OCI-LY7 (cell line): ENCODE data around the gene ADGRF1. TPM values are rescaled to one million over a fixed set of nuclear protein-coding genes. Genes with fewer than 3 reads are reported as not detected.

Source experiments
- BruUV-seq: library from RNA; stranded (reverse); fragments of 400-500 nt; replicated peaks from 2 replicates; lab custom pipeline; 2021; lab: Mats Ljungman, UMichigan
- CTCF ChIA-PET: fragments of 300-600 bp; sonication (Branson Sonifier 250); formaldehyde crosslinking; loops from one replicate; lab custom pipeline; 2022; ENCODE audit warnings: antibody characterized with exemption; ENCODE audit not compliant: unreplicated experiment; lab: Charles Lee
- POLR2A ChIA-PET: fragments of 300-600 bp; sonication (Branson Sonifier 250); formaldehyde crosslinking; loops from one replicate; lab custom pipeline; 2022; ENCODE audit warnings: antibody characterized with exemption; lab: Charles Lee
- DNase-seq: peaks from one replicate; pipeline ENCODE4 v3.0.0-alpha.2; 2015; ENCODE audit warnings: low spot score
- H2AFZ ChIP-seq: fragments of 200-600 bp; sonication (generic), shearing (Covaris generic); 2 replicates; pipeline ENCODE4 v1.6.1; 2014; ENCODE audit warnings: mild to moderate bottlenecking, antibody characterized with exemption, low read length, moderate library complexity
- H3K27ac ChIP-seq: fragments of 200-600 bp; sonication (generic); 2 replicates; pipeline ENCODE4 v1.5.1; 2014; ENCODE audit warnings: mixed run types, low read depth, mild to moderate bottlenecking, moderate library complexity, low read length, inconsistent platforms; ENCODE audit not compliant: poor library complexity, severe bottlenecking
- H3K36me3 ChIP-seq: fragments of 200-600 bp; sonication (generic); 2 replicates; pipeline ENCODE4 v1.6.1; 2014; ENCODE audit warnings: mild to moderate bottlenecking, antibody characterized with exemption, low read length, moderate library complexity, mixed read lengths; ENCODE audit not compliant: insufficient read depth
- H3K4me1 ChIP-seq: fragments of 200-600 bp; sonication (generic); 2 replicates; pipeline ENCODE4 v1.5.1; 2014; ENCODE audit warnings: mild to moderate bottlenecking, low read length; ENCODE audit not compliant: insufficient read depth, poor library complexity, severe bottlenecking
- H3K4me2 ChIP-seq: fragments of 200-600 bp; sonication (generic); 2 replicates; pipeline ENCODE4 v1.6.1; 2014; ENCODE audit warnings: mild to moderate bottlenecking, low read length
- H3K4me3 ChIP-seq: fragments of 200-600 bp; sonication (generic); 2 replicates; pipeline ENCODE4 v1.5.1; 2014; ENCODE audit warnings: mild to moderate bottlenecking, low read depth, low read length; ENCODE audit not compliant: poor library complexity, severe bottlenecking
- H3K79me2 ChIP-seq: fragments of 200-600 bp; sonication (generic); 2 replicates; pipeline ENCODE4 v1.6.1; 2016; ENCODE audit warnings: low read depth, mild to moderate bottlenecking, low read length, moderate library complexity, mixed read lengths; ENCODE audit not compliant: insufficient read depth
- H3K9me2 ChIP-seq: fragments of 200-600 bp; sonication (generic); 2 replicates; pipeline ENCODE4 v1.6.1; 2016; ENCODE audit warnings: mild to moderate bottlenecking, low read length, mixed read lengths; ENCODE audit not compliant: insufficient read depth
- H3K9me3 ChIP-seq: fragments of 200-600 bp; sonication (generic); 2 replicates; pipeline ENCODE4 v1.6.1; 2014; ENCODE audit warnings: mild to moderate bottlenecking, mixed run types, low read length, mixed read lengths
- H4K20me1 ChIP-seq: fragments of 200-600 bp; sonication (generic); 2 replicates; pipeline ENCODE4 v1.6.1; 2014; ENCODE audit warnings: mild to moderate bottlenecking, antibody characterized with exemption, low read length, moderate library complexity, mixed read lengths; ENCODE audit not compliant: insufficient read depth
- EZH2phosphoT487 ChIP-seq: fragments of 200-600 bp; sonication (generic); IDR thresholded peaks from 2 replicates; pipeline ENCODE4 v1.6.1; 2018; ENCODE audit warnings: low read depth, borderline replicate concordance, mild to moderate bottlenecking, mixed run types, antibody characterized with exemption, low read length, moderate library complexity, mixed read lengths
- intact Hi-C: fragments of 100-400 bp; cut with micrococcal nuclease; formaldehyde crosslinking; loops from one replicate; pipeline ENCODE4 v1.10.0; 2022; ENCODE audit not compliant: unreplicated experiment
- total RNA-seq, 2 experiments: library from RNA; depleted of rRNA in 1 of 2; stranded (reverse); fragments of >200 nt in 1 of 2; shearing (Covaris generic) in 1 of 2; gene quantifications; 2 replicates each; pipeline ENCODE4 v1.2.3, GENCODE V29; 2014 to 2022
- TF ChIP-seq, protein P1 (sequence below): fragments of 200-600 bp; sonication (generic); conservative IDR thresholded peaks from 2 replicates; pipeline ENCODE4 v1.5.1; 2014; ENCODE audit warnings: mild to moderate bottlenecking, antibody characterized with exemption, low read length, moderate library complexity, mixed read lengths

The ADGRF1 gene
- total RNA-seq, 2 experiments from 2014 or later: not detected

DNA sequence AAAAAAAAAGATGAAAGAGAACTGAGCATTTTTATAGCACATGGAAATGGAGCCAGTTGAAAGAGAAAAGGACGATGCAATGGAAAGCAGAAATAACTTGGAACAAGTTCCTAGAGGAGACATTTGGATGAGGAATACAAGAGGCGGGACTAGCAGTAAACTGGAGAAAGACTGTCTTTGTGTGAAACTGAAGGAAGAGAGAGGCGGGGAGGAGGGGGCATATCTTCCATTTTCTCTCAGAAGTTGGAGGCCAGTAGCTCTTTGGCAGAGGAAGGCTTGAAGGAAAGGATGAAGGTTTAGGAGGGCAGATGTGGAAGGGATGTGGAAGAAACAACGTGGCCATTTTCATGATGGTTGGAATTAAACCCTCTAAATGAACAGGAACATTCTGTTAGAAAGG lies 33.0 kb upstream of the ADGRF1 start:
- no peak overlapping the region for H3K4me2 ChIP-seq
- CTCF ChIA-PET: no interaction called here
- H3K4me3 ChIP-seq: no peak overlapping the region
- H3K4me1 ChIP-seq: no peaks in the 10 kb centered on the region
- DNase-seq: no peak
- H3K79me2 ChIP-seq: no peaks in the 10 kb centered on the region
- H3K36me3 ChIP-seq: no peaks in the 10 kb centered on the region
- H3K9me2 ChIP-seq: no peaks in the 10 kb centered on the region
- no peaks in the 10 kb centered on the region for H4K20me1 ChIP-seq
- H2AFZ ChIP-seq: no peak overlapping the region
- no peak overlapping the region for H3K27ac ChIP-seq
- no TSS peak for BruUV-seq
- no peaks in the 10 kb centered on the region for H3K9me3 ChIP-seq
- TF ChIP-seq, protein P1, sequence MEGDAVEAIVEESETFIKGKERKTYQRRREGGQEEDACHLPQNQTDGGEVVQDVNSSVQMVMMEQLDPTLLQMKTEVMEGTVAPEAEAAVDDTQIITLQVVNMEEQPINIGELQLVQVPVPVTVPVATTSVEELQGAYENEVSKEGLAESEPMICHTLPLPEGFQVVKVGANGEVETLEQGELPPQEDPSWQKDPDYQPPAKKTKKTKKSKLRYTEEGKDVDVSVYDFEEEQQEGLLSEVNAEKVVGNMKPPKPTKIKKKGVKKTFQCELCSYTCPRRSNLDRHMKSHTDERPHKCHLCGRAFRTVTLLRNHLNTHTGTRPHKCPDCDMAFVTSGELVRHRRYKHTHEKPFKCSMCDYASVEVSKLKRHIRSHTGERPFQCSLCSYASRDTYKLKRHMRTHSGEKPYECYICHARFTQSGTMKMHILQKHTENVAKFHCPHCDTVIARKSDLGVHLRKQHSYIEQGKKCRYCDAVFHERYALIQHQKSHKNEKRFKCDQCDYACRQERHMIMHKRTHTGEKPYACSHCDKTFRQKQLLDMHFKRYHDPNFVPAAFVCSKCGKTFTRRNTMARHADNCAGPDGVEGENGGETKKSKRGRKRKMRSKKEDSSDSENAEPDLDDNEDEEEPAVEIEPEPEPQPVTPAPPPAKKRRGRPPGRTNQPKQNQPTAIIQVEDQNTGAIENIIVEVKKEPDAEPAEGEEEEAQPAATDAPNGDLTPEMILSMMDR: no peak
- TF ChIP-seq EZH2phosphoT487: no peak
- intact Hi-C loops: no loop called here
- POLR2A ChIA-PET: interaction anchor here (0.6 kb wide), 2 partner anchors 130 to 161 kb away, joined by 3 read pairs; no protein-coding TSS in a partner anchor

DNA sequence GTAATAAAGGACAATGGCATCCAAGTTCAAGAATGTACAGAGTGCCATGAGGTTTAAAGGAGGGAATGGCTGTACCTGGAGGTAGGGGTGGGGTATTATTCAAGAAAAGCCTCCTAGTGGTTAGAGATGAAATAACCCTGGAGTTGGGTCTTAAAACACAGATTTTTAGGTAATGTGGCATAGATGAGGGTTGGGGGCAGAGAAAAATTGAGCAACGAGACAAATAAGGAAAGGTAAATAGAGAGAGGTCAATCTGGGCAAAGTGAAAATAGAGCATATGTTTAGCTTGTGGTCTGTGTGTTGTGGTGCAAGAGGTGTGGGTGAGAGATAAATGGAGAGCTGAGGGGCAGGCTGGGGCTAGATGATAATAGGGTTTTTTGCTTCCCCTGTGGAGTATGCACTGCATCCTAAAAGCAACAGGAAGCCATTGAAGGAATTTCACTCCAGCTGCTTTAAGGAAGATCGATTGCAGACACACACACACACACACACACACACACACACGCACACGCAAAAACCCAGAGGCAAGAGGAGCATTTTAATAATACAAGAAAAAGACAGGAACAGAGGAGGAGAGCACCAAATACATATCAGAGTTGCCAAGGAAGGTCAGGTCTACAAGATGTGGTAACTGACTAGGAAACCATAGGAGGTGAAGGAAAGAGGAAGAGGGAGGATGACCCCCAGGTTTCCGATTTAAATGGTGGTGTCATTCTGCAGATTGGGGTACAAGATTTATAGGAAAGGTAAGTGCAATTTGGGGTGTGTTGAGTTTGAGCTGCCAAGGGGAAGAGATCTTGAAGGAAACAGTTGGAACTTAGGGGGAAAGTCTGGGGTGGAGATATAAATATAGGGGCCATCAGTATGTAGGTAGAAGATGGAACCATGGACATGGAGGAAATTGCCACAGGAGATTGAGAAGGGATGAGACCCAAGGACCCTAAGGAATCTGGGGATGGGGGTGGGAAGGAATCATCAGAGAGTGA lies 31.3 kb upstream of the ADGRF1 start:
- Histone ChIP-seq H3K36me3 (no peaks in the 10 kb centered on the region), H3K27ac (no peak overlapping the region), H3K79me2 (no peaks in the 10 kb centered on the region), H3K4me3 (no peak overlapping the region), H3K9me2 (no peaks in the 10 kb centered on the region), H2AFZ (no peak overlapping the region), H3K9me3 (no peaks in the 10 kb centered on the region), H3K4me1 (no peaks in the 10 kb centered on the region), H4K20me1 (no peaks in the 10 kb centered on the region), H3K4me2 (no peak overlapping the region)
- peak; percentile 29 for DNase-seq
- ChIA-PET CTCF (no interaction called here), POLR2A (interaction anchor here (0.6 kb wide), 1 partner anchor 203 kb away, joined by 3 read pairs; no protein-coding TSS in a partner anchor)
- intact Hi-C loops: no loop called here
- no TSS peak for BruUV-seq
- TF ChIP-seq EZH2phosphoT487: no peak
- TF ChIP-seq, protein P1: peak; percentile 77

DNA sequence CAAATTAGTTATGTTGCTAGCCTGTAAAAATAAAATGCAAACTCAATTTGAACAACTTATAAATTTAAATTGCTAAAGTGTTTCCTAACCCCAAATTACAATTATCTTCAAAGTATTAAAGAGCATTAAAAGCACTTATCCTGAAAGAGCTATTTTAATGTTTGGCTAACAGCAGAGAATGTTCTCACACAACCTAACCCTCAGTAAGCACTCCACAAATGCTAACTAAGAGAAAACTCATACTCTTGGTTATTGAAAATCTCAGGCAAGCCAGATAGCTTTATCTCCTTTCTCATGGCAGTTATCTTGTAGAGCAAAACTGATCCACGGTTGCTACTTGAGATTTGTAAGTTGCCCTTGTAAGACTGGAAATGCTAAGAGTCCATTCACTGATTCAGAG lies 30.5 kb upstream of the ADGRF1 start:
- Histone ChIP-seq H3K4me2 (no peak overlapping the region), H4K20me1 (no peaks in the 10 kb centered on the region), H3K9me2 (no peaks in the 10 kb centered on the region), H3K4me3 (no peak overlapping the region), H3K4me1 (no peaks in the 10 kb centered on the region), H3K36me3 (no peaks in the 10 kb centered on the region), H2AFZ (no peak overlapping the region), H3K27ac (no peak overlapping the region), H3K9me3 (no peaks in the 10 kb centered on the region), H3K79me2 (no peaks in the 10 kb centered on the region)
- ChIA-PET CTCF (no interaction called here), POLR2A (no interaction called here)
- intact Hi-C loops: no loop called here
- no TSS peak for BruUV-seq
- no peak for DNase-seq
- TF ChIP-seq, protein P1: no peak
- no peak for TF ChIP-seq EZH2phosphoT487
